GM04504 (cell line): Measurements from ENCODE around the gene TCEAL9.
"Not testable (repeated sequence)": the region's sequence is repeated elsewhere in the genome, so short reads cannot be mapped to it uniquely, and the experiment has no call there.

Source experiments
- DNase-seq: peaks from one replicate; pipeline ENCODE4 v3.0.0-alpha.2; 2012; ENCODE audit warnings: low read depth

Gene TCEAL9

GRCh38 chrX:103356130-103356798, at the start of gene TCEAL9:
Gene TCEAL9 (plus strand): TSS chrX:103356506. CDS start chrX:103357685, 1,179 bp downstream.
- no peak for DNase-seq

GRCh38 chrX:103309860-103310554, 46.3 kb upstream of the TCEAL9 start:
- DNase-seq, result no peak

- no peak for DNase-seq
Observed at GRCh38 chrX:103310555-103311398, 45.5 kb upstream of the TCEAL9 start, which contains the start of gene BEX2. Gene BEX2 (minus strand): TSS chrX:103310990. CDS start chrX:103309976, 1,014 bp downstream.

- no peak for DNase-seq
Observed at GRCh38 chrX:103311399-103311780, 44.9 kb upstream of the TCEAL9 start.

GRCh38 chrX:103329991-103330390, 26.3 kb upstream of the TCEAL9 start, which contains the start of gene TCEAL7:
Gene TCEAL7 (plus strand): TSS chrX:103330239. CDS start chrX:103331404, 1,165 bp downstream.
- DNase-seq, result no peak

GRCh38 chrX:103330681-103331288, 25.5 kb upstream of the TCEAL9 start:
- no peak for DNase-seq

DNA sequence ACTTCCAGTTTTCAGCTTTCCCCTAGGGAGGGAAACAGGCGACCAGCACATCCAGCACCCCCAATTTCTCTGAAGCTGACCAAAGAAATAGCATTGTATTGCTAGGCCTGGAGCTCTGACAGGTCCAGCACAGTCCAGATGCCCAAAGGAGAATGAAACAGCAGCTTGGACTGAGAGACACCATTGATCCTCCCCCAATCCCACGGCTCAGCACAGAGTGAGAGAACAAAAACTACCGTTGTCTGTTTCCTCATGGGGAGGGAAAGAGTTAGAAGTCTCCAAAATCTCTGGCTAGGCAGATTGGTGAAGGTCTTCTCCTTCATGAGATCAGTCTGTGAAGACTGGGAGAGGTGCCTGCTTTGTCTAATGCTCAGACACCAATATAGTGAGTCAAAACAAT, 17.6 kb upstream of the TCEAL9 start:
- DNase-seq, result no peak

DNA sequence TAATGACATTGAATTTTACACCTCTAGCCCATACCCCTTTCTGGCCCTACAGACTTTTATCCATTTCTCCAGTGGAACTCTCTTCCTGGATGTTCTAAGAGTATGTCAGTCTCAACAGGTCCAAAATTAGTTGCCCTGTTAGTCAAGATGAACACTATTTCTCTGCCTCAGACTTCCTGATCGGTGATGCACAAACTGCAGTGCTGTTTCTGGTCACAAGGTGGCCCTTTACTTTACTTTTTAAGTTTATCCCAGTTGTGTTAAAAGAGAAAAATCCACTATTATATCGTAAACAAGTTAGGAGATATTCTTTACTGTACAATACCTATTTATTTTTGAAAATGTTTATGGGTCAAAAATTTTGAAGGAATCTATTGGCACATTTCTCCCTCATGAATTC, 13.2 kb upstream of the TCEAL9 start:
- DNase-seq, result no peak

GRCh38 chrX:103344606-103345005, 11.7 kb upstream of the TCEAL9 start:
- DNase-seq, result no peak

- no peak for DNase-seq
Observed at GRCh38 chrX:103347682-103348397, 8.5 kb upstream of the TCEAL9 start.

DNA sequence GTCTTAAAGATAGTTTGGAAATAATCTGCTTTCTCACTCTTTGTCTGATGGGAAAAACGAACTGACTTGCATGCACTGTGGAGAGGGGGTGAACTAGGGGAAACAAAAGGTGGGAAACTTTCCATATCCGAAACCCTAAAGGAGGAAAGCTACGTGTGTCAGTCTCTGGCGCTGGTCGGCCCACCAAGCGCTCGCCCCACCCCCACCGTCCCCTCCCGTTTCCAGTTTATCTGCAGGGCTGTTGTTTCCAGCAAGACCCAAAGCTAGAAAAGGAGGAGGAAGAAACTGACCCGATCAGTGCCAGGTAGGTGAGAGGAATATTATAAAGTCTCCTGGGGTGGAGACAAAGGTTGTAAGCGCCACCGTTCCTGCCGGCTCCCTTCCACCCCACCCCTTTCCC, 552 bp downstream of the TCEAL9 start:
- DNase-seq, result no peak

GRCh38 chrX:103357871-103358270, 1.6 kb downstream of the TCEAL9 start:
- DNase-seq, result no peak

GRCh38 chrX:103359605-103360004, 3.3 kb downstream of the TCEAL9 start:
- DNase-seq, result not testable (repeated sequence)

- no peak for DNase-seq
Observed at GRCh38 chrX:103360092-103360491, 3.8 kb downstream of the TCEAL9 start.

DNA sequence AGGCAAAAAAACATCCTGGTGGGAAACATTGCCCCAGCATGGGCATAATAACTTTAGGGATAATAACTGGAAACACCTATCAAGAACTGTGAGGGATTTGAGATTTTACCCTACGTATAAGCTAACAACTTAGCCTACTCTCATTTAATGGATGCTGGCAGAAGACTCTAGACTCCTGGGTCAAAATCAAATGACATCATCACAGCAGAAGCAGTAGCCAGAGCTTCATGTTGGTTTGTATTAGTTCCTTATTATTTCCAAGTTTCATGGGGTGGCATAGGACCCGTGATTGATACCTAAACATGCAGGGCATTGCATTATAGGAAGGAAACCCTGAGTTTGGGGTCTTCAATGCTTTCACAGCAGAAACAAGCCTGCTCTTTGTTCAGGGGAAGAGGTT, 4.6 kb downstream of the TCEAL9 start:
- DNase-seq, result no peak

GRCh38 chrX:103361798-103362197, 5.5 kb downstream of the TCEAL9 start:
- DNase-seq, result no peak

- DNase-seq, result no peak
Observed at GRCh38 chrX:103362474-103362873, 6.2 kb downstream of the TCEAL9 start.

DNA sequence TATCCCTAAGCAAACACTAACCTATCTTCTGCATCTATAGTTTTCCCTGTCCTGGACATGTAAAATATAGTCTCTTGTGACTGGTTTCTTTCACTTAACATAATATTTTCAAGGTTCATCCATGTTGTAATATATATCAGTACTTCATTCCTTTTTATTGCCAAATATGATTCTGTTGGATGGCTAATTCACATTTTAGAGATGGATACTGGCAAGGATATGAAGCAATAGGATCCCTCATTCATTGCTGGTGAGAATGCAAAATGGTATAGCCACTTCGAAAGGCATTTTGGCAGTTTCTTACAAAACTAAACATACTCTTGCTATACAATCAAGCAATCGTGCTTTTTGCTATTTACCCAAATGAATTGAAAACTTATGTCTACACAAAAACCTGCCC, 6.7 kb downstream of the TCEAL9 start:
- no peak for DNase-seq

GRCh38 chrX:103367502-103367901, 11.2 kb downstream of the TCEAL9 start:
- DNase-seq, result no peak

GRCh38 chrX:103369479-103369878, 13.2 kb downstream of the TCEAL9 start:
- DNase-seq, result no peak

DNA sequence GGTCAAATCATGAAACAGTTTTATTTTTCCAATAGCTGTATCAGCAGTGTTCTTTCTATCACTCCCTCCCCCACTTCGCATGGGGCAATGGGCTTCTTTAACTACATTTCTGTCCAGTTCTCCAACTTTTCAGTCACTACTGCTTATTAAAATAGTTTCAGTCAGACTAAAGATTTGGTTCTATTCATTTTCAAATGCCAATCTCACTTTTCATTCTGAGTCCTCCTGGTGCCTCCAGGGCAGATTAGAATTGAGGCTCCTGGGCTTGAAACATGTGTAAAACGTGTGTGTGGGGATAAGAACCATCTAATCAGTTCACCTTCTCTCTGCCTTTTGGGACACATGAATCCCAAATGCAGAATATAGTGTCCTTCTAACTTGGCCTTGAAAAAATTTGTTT, 16.6 kb downstream of the TCEAL9 start:
- DNase-seq, result no peak

DNA sequence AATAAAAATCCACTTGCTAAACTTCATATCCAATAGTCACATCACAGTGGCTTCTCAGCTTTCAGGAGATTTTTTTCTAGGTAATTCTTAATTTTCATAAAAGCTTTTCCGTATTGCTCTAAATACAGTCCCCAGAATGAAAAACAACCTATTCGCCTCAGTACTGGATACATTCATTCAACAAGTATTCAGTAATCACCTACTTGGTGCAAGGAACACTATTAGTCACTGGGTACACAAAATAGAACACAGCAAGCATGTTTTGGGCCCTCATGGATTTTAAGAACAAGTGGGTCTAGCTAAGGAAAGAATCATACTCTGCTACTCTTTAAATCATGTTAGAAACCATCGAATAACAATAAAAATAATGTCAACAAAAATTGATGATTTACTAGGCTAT, 17.3 kb downstream of the TCEAL9 start:
- DNase-seq, result no peak
